SK-N-SH (cell line): Measurements from ENCODE around the gene TROAP. TPM values are rescaled to one million over a fixed set of nuclear protein-coding genes. Genes with fewer than 3 reads are reported as not detected.

ENCODE experiments used
- CTCF ChIA-PET: fragments of 300-600, 350-600 bp; formaldehyde crosslinking; extraction: SDS; loops from one replicate; lab custom pipeline; 2021; lab: Yijun Ruan, JAX
- POLR2A ChIA-PET: fragments of 350-600 bp; sonication (Branson Sonifier 250); formaldehyde crosslinking; extraction: SDS; loops from one replicate; lab custom pipeline; 2020; ENCODE audit warnings: antibody characterized with exemption, inconsistent platforms; lab: Yijun Ruan, JAX
- DNase-seq: peaks from one replicate; pipeline ENCODE4 v3.0.0; 2012
- H2AFZ ChIP-seq: fragments of 200-600 bp; sonication (generic); 2 replicates; pipeline ENCODE4 v1.8.1; 2016; ENCODE audit warnings: antibody characterized with exemption, mild to moderate bottlenecking, low read depth
- H3F3A ChIP-seq: fragments of 200-600 bp; sonication (generic); replicated peaks from 2 replicates; pipeline ENCODE3; 2016; ENCODE audit warnings: antibody characterized with exemption, mild to moderate bottlenecking; ENCODE audit not compliant: insufficient read depth
- H3K27ac ChIP-seq, 2 experiments: fragments of 200-500 bp in 1 of 2; fragments of 200-600 bp in 1 of 2; sonication (Bioruptor generic) in 1 of 2; sonication (generic), shearing (Covaris generic) in 1 of 2; 2 replicates each; pipeline versions ENCODE4 v1.5.1 to v1.6.1; 2014 to 2016; ENCODE audit warnings: low read depth in 2 of 2, inconsistent platforms in 1 of 2, low read length in 1 of 2, mild to moderate bottlenecking in 1 of 2, mixed read lengths in 1 of 2
- H3K27me3 ChIP-seq: fragments of 200-600 bp; sonication (generic), shearing (Covaris generic); 2 replicates; pipeline ENCODE4 v1.6.1; 2016; ENCODE audit warnings: mixed run types; ENCODE audit not compliant: insufficient read depth
- H3K36me3 ChIP-seq, 2 experiments: fragments of 200-500 bp in 1 of 2; fragments of 200-600 bp in 1 of 2; sonication (Bioruptor generic) in 1 of 2; sonication (generic) in 1 of 2; replicated peaks in 1 of 2; 2 replicates each; pipeline versions ENCODE3 to v1.5.1; 2014 to 2016; ENCODE audit warnings: low read length in 1 of 2, mild to moderate bottlenecking in 1 of 2; ENCODE audit not compliant: insufficient read depth in 2 of 2, control insufficient read depth in 1 of 2
- H3K4me1 ChIP-seq, 2 experiments: fragments of 200-500 bp in 1 of 2; fragments of 200-600 bp in 1 of 2; sonication (Bioruptor generic) in 1 of 2; sonication (generic), shearing (Covaris generic) in 1 of 2; 2 replicates each; pipeline versions ENCODE4 v1.5.1 to v1.6.1; 2014 to 2016; ENCODE audit warnings: low read depth in 1 of 2, low read length in 1 of 2, mixed run types in 1 of 2; ENCODE audit not compliant: insufficient read depth in 2 of 2, control insufficient read depth in 1 of 2
- H3K4me2 ChIP-seq: fragments of 200-600 bp; sonication (generic), shearing (Covaris generic); 2 replicates; pipeline ENCODE4 v1.6.1; 2017; ENCODE audit warnings: mixed run types
- H3K4me3 ChIP-seq, 2 experiments: fragments of 200-500 bp in 1 of 2; fragments of 200-600 bp in 1 of 2; sonication (Bioruptor generic) in 1 of 2; sonication (generic), shearing (Covaris generic) in 1 of 2; 2 replicates each; pipeline versions ENCODE4 v1.5.1 to v1.8.1; 2014 to 2016; ENCODE audit warnings: low read depth in 2 of 2, inconsistent platforms in 1 of 2, low read length in 1 of 2, mild to moderate bottlenecking in 1 of 2, mixed read lengths in 1 of 2, moderate library complexity in 1 of 2
- H3K79me2 ChIP-seq: fragments of 200-600 bp; sonication (generic); 2 replicates; pipeline ENCODE4 v1.8.1; 2017; ENCODE audit warnings: mild to moderate bottlenecking; ENCODE audit not compliant: insufficient read depth
- H3K9ac ChIP-seq: fragments of 200-600 bp; sonication (generic); 2 replicates; pipeline ENCODE4 v1.6.1; 2017; ENCODE audit warnings: mixed run types
- H3K9me2 ChIP-seq: fragments of 200-600 bp; sonication (generic); 2 replicates; pipeline ENCODE4 v1.6.1; 2017; ENCODE audit warnings: mixed run types
- H3K9me3 ChIP-seq: fragments of 200-600 bp; sonication (generic); 2 replicates; pipeline ENCODE4 v1.6.1; 2017; ENCODE audit warnings: mixed run types, mild to moderate bottlenecking, moderate library complexity
- H4K20me1 ChIP-seq: fragments of 200-600 bp; sonication (generic); 2 replicates; pipeline ENCODE4 v1.6.1; 2017; ENCODE audit warnings: mild to moderate bottlenecking, mixed run types; ENCODE audit not compliant: insufficient read depth
- CTCF ChIP-seq: fragments of 200-600 bp; sonication (generic); IDR thresholded peaks from 2 replicates; pipeline ENCODE4 v1.6.1; 2017; ENCODE audit warnings: antibody characterized with exemption, mild to moderate bottlenecking, moderate library complexity
- ELF1 ChIP-seq: IDR thresholded peaks from 2 replicates; pipeline ENCODE4 v1.4.0; 2012
- EP300 ChIP-seq, 2 experiments: IDR thresholded peaks; 2 replicates each; pipeline versions ENCODE4 v1.4.0 to v1.6.1; 2012; ENCODE audit warnings: borderline replicate concordance in 1 of 2, low read depth in 1 of 2, low read length in 1 of 2
- FOXJ3 ChIP-seq: sonication (generic); formaldehyde crosslinking; IDR thresholded peaks from 2 replicates; pipeline ENCODE4 v1.5.1; 2020; ENCODE audit warnings: mild to moderate bottlenecking, missing genetic modification reagents
- FOXM1 ChIP-seq: IDR thresholded peaks from 2 replicates; pipeline ENCODE4 v1.4.0; 2012; ENCODE audit warnings: low read depth, mild to moderate bottlenecking
- MAX ChIP-seq: IDR thresholded peaks from 2 replicates; pipeline ENCODE4 v1.4.0; 2012; ENCODE audit warnings: low read depth
- MEF2A ChIP-seq: IDR thresholded peaks from 2 replicates; pipeline ENCODE4 v1.4.0; 2012; ENCODE audit warnings: low read depth, borderline replicate concordance
- MXI1 ChIP-seq: IDR thresholded peaks from 2 replicates; pipeline ENCODE4 v1.6.1; 2012; ENCODE audit warnings: mild to moderate bottlenecking, low read depth, low read length, improper control_type of control experiment
- NRF1 ChIP-seq: IDR thresholded peaks from 2 replicates; pipeline ENCODE4 v1.6.1; 2012; ENCODE audit warnings: low read depth, mild to moderate bottlenecking, low read length
- RAD21 ChIP-seq: IDR thresholded peaks from 2 replicates; pipeline ENCODE4 v1.6.1; 2012; ENCODE audit warnings: mild to moderate bottlenecking, low read length
- REST ChIP-seq: IDR thresholded peaks from 2 replicates; pipeline ENCODE4 v1.6.1; 2012; ENCODE audit warnings: mild to moderate bottlenecking, low read depth, low read length, moderate library complexity
- RFX5 ChIP-seq: IDR thresholded peaks from 2 replicates; pipeline ENCODE4 v1.6.1; 2012; ENCODE audit warnings: mild to moderate bottlenecking, improper control_type of control experiment, low read length
- SIN3A ChIP-seq: IDR thresholded peaks from 2 replicates; pipeline ENCODE4 v1.6.1; 2012; ENCODE audit warnings: low read depth, mild to moderate bottlenecking, low read length, moderate library complexity, borderline replicate concordance
- SMC3 ChIP-seq: IDR thresholded peaks from 2 replicates; pipeline ENCODE4 v1.6.1; 2012; ENCODE audit warnings: low read depth, low read length, improper control_type of control experiment
- USF1 ChIP-seq: IDR thresholded peaks from 2 replicates; pipeline ENCODE4 v1.4.0; 2012; ENCODE audit warnings: low read depth, borderline replicate concordance
- USF2 ChIP-seq: fragments of 150-350 bp; IDR thresholded peaks from 2 replicates; pipeline ENCODE4 v1.6.1; 2017; ENCODE audit warnings: antibody characterized with exemption, low read length, low read depth, borderline replicate concordance
- WGBS: methylation state at CpG from one replicate; pipeline ENCODE4 v1.1.6; 2017; ENCODE audit warnings: low lambda C conversion rate; 5-methylcytosine and 5-hydroxymethylcytosine counted together
- polyA plus RNA-seq, 3 experiments: library from polyadenylated mRNA; depleted of rRNA; stranded (reverse); fragments of >200 nt; gene quantifications; 2 replicates each; pipeline ENCODE4 v1.2.3, GENCODE V29; 2012

Gene TROAP
- polyA plus RNA-seq, 1 of the 3 experiments (the other 2 are of a cell fraction): 26.2 TPM

- Histone ChIP-seq H3K9ac (no peak overlapping the region), H3K36me3 (peaks cover 2 to 19% of the 10 kb centered on the region in 2 experiments), H2AFZ (no peak overlapping the region), H3F3A (peaks cover 14% of the 10 kb centered on the region), H3K4me2 (no peak overlapping the region), H3K27ac (no peak overlapping the region), H3K4me1 (peaks cover 0 to 2% of the 10 kb centered on the region in 2 experiments; a peak in 1 of 4 replicates), H4K20me1 (no peaks in the 10 kb centered on the region), H3K9me2 (no peaks in the 10 kb centered on the region), H3K27me3 (no peaks in the 10 kb centered on the region), H3K79me2 (no peaks in the 10 kb centered on the region), H3K4me3 (peak overlapping the region in 1 of 2 experiments; percentile 25; a peak in 1 of 4 replicates), H3K9me3 (no peaks in the 10 kb centered on the region)
- ChIA-PET POLR2A (interaction anchor here (0.6 to 1.7 kb wide), 3 partner anchors 9 to 38 kb away, joined by 3 to 9 read pairs (median 6); partner anchors contain the start of gene TROAP), CTCF (interaction anchor here (0.7 to 15.9 kb wide), 27 partner anchors 8 to 323 kb away, joined by 3 to 658 read pairs (median 4); partner anchors contain the start of genes DNAJC22, PRPH and TROAP)
- 78% methylated on average over 11 of the region's 11 CpGs for WGBS
- TF ChIP-seq MAX: peak; percentile 59; the same call in 1 of the 2 replicates
- TF ChIP-seq USF2: no peak
- peak; percentile 74 for TF ChIP-seq SMC3
- 0 out of 2 replicates have a peak, but pooled peaks have one; percentile 35 for TF ChIP-seq MXI1
- TF ChIP-seq FOXM1: no peak
- TF ChIP-seq ELF1: no peak
- TF ChIP-seq CTCF: peak; percentile 84
- TF ChIP-seq NRF1: no peak
- peak; percentile 84 for TF ChIP-seq SIN3A
- TF ChIP-seq RAD21: peak; percentile 80
- peak; percentile 81 for DNase-seq
Measured at GRCh38 chr12:49331380-49332222, 8.5 kb downstream of the TROAP start.

- POLR2A ChIA-PET: interaction anchor here (0.6 kb wide), 1 partner anchor 26 kb away, joined by 3 read pairs; no protein-coding TSS in a partner anchor
- H3K9ac ChIP-seq: no peak overlapping the region
- no peak overlapping the region for H2AFZ ChIP-seq
- H3K79me2 ChIP-seq: no peaks in the 10 kb centered on the region
- CTCF ChIA-PET: interaction anchor here (0.7 to 15.9 kb wide), 13 partner anchors 10 to 237 kb away, joined by 3 to 658 read pairs (median 5); partner anchors contain the start of genes DNAJC22, PRPH and TROAP
- H3K4me2 ChIP-seq: no peak overlapping the region
- no peaks in the 10 kb centered on the region for H3K27me3 ChIP-seq
- no peak overlapping the region for H3K27ac ChIP-seq
- DNase-seq: no peak
- 90% methylated on average over 16 of the region's 17 CpGs for WGBS
- H3K9me2 ChIP-seq: no peaks in the 10 kb centered on the region
- H3K36me3 ChIP-seq: peaks cover 2 to 13% of the 10 kb centered on the region in 2 experiments
- H3K4me1 ChIP-seq: peaks cover 0 to 3% of the 10 kb centered on the region in 2 experiments; a peak in 1 of 4 replicates
- H3K9me3 ChIP-seq: no peaks in the 10 kb centered on the region
- H3F3A ChIP-seq: peaks cover 9% of the 10 kb centered on the region
- H4K20me1 ChIP-seq: no peaks in the 10 kb centered on the region
- H3K4me3 ChIP-seq: no peak overlapping the region
- TF ChIP-seq EP300 (IDR thresholded peaks at IDR 0.05; ENCODE audit: borderline replicate concordance in 1 of 2, low read depth in 1 of 2, low read length in 1 of 2): no peak
- TF ChIP-seq FOXJ3 (CRISPR knock-in tag): no peak
- TF ChIP-seq USF2: no peak
- no peak for TF ChIP-seq MEF2A
- no peak for TF ChIP-seq RFX5
- TF ChIP-seq USF1: no peak
- TF ChIP-seq REST: no peak
- TF ChIP-seq RAD21: no peak
Measured at GRCh38 chr12:49332441-49332861, 9.4 kb downstream of the TROAP start.
